ENCODE measurements around the gene TRIP6. TPM values are rescaled to one million over a fixed set of nuclear protein-coding genes. Genes with fewer than 3 reads are reported as not detected.

Gene TRIP6
- total RNA-seq, 2 donors from 2014 or later: 36.5 to 43.5 TPM

DNA sequence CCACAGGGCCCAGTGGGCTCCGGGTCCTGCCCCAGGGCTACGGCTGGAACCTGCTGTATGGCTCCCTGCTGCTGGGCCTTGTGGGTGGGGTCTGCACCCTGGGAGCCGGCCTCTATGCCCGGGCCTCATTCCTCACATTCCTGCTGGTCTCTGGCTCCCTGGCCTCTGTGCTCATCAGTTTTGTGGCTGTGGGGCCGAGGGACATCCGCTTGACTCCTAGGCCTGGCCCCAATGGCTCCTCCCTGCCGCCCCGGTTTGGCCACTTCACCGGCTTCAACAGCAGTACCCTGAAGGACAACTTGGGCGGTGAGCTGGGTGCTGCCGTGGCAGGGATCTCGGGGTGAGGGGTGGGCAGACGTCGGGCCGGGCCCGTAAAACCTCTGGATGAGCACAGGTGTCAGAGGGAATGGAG, 10.3 kb upstream of the TRIP6 start:
- H3K36me3 Mint-ChIP-seq (ENCODE audit: low read depth): peaks cover 44% of the 10 kb centered on the region
- H3K4me1 Mint-ChIP-seq: peaks cover 4% of the 10 kb centered on the region
- H3K9me3 Mint-ChIP-seq: no peaks in the 10 kb centered on the region
- no peak overlapping the region for H3K4me3 Mint-ChIP-seq
- no peaks in the 10 kb centered on the region for H3K27me3 Mint-ChIP-seq
- no peak overlapping the region for H3K27ac Mint-ChIP-seq
- ATAC-seq (replicated peaks): no peak

DNA sequence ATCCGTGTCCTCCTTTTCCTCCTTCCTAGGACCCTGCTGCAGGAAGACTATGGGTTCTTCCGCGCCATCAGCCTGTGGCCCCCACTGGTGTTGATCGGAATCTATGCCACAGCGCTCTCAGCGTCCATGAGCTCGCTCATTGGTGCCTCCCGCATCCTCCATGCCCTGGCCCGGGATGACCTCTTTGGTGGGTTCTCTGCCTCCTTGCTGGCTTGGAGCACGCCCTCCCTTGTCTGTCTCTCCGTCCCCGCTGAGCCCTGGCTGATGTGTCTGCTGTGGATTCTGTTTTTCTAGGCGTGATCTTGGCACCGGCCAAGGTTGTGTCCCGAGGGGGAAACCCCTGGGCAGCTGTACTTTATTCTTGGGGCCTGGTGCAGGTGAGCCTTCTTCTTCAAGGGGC, 7.3 kb upstream of the TRIP6 start:
- Mint-ChIP-seq H3K27me3 (no peaks in the 10 kb centered on the region), H3K9me3 (no peaks in the 10 kb centered on the region), H3K27ac (no peak overlapping the region), H3K4me3 (no peak overlapping the region), H3K36me3 (ENCODE audit: low read depth) (peaks cover 72% of the 10 kb centered on the region), H3K4me1 (peaks cover 4% of the 10 kb centered on the region)
- ATAC-seq (replicated peaks): no peak

DNA sequence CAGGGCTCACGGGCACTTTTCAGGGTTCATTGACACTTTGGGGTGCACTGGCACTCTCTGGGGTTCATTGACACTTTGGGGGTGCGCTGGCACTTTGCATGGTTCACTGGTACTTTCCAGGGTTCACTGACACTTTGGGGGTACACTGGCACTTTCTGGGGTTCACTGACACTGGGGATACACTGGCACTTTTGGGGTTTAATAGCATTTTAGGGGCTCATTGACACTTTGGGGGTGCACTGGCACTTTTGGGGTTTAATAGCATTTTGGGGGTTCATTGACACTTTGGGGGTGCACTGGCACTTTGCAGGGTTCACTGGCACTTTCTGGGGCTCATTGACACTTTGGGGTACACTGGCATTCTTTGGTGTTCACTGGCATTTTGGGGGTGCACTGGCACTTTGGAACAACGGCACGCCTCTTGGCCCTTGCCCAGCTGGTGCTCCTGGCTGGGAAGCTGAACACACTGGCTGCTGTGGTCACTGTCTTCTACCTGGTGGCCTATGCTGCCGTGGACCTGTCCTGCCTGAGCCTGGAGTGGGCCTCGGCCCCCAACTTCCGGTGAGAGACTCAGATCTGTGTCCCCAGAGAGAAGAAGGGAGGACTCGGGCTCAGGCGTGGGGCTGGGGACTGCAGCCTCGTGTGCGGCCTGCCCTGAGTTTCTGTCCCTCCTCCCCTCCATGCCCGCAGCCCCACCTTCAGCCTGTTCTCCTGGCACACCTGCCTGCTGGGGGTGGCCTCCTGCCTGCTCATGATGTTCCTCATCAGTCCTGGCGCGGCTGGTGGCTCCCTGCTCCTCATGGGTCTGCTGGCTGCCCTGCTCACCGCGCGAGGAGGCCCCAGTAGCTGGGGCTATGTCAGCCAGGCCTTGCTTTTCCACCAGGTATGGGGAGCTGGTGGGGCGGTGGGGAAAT, 6.2 kb upstream of the TRIP6 start:
- Mint-ChIP-seq H3K4me1 (peaks cover under 1% of the 10 kb centered on the region), H3K9me3 (no peaks in the 10 kb centered on the region), H3K36me3 (ENCODE audit: low read depth) (peaks cover 65% of the 10 kb centered on the region), H3K27me3 (no peaks in the 10 kb centered on the region), H3K27ac (no peak overlapping the region), H3K4me3 (no peak overlapping the region)
- ATAC-seq (replicated peaks): no peak

DNA sequence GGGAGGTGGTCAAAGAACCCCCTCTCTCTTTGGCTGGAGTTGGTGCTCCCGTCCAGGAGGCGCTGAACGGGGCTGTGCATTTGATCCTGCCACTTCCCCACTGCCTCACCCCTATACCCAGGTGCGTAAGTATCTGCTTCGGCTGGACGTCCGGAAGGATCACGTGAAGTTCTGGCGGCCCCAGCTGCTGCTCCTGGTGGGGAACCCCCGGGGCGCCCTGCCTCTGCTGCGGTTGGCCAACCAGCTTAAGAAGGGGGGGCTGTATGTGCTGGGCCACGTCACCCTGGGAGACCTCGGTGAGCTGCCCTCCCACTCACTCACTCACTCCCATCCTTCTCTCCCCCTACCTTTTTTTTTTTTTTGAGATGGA, 5.6 kb upstream of the TRIP6 start:
- no peaks in the 10 kb centered on the region for H3K9me3 Mint-ChIP-seq
- no peak overlapping the region for H3K4me3 Mint-ChIP-seq
- peaks cover 64% of the 10 kb centered on the region for H3K36me3 Mint-ChIP-seq (ENCODE audit: low read depth)
- no peak for ATAC-seq (replicated peaks)
- no peak overlapping the region for H3K27ac Mint-ChIP-seq
- no peaks in the 10 kb centered on the region for H3K4me1 Mint-ChIP-seq
- no peaks in the 10 kb centered on the region for H3K27me3 Mint-ChIP-seq

DNA sequence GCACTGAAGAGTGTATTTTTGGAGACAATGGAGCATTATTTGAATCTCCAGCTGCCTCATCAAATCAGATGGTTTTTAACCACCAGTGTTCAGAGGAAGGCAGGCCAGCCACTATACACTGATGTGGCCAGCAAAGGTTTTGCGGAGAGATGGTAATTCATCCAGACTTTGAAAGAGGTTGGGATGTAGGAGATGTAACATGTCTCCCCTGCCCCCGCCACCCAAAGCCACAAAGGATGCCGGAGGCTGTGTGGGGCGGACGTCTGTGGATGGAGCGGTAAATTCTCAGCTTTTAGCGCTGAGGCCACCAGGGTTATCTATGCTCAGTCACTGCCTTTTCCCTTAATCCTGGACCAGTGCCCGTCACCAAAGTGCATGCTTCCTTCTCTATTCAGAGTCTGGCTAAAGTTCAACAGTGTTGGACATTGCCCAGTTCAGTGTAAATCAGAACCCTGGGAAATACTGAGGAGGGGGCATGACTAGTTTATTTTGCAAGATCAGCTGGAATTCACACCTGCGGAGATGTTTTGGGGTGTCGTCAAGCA, 3.7 kb upstream of the TRIP6 start:
- peaks cover 61% of the 10 kb centered on the region for H3K36me3 Mint-ChIP-seq (ENCODE audit: low read depth)
- H3K4me1 Mint-ChIP-seq: no peaks in the 10 kb centered on the region
- no peak for ATAC-seq (replicated peaks)
- H3K9me3 Mint-ChIP-seq: no peaks in the 10 kb centered on the region
- no peak overlapping the region for H3K27ac Mint-ChIP-seq
- no peak overlapping the region for H3K4me3 Mint-ChIP-seq
- no peaks in the 10 kb centered on the region for H3K27me3 Mint-ChIP-seq

DNA sequence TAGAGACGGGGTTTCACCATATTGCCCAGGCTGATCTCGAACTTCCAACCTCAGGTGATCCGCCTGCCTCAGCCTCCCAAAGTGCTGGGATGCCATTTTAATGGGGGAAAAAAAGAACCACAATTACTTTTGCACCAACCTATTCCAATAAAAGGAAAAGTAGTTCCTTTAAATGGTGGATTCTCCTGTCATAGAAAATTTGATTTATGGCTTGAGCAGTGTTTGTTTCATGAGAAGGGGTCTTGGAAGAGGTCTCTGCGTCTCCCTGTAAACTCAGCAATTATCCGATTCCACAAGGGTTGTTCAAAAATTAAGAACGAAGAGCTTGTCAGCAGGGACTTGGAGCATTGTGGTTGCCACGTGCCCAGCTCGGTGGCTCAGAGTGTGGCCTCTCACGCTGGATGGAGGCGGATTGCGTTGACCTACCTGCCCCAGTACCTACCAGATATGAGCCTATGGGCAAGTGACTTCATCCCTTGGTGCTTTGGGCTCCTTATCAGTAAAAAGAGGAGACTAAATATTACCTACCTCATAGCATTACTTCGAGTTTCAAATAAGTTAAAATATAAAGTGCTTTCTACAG, 2.8 kb upstream of the TRIP6 start:
- Mint-ChIP-seq H3K27me3 (no peaks in the 10 kb centered on the region), H3K4me3 (no peak overlapping the region), H3K36me3 (ENCODE audit: low read depth) (peaks cover 56% of the 10 kb centered on the region), H3K4me1 (no peaks in the 10 kb centered on the region), H3K27ac (no peak overlapping the region), H3K9me3 (no peaks in the 10 kb centered on the region)
- no peak for ATAC-seq (replicated peaks)

DNA sequence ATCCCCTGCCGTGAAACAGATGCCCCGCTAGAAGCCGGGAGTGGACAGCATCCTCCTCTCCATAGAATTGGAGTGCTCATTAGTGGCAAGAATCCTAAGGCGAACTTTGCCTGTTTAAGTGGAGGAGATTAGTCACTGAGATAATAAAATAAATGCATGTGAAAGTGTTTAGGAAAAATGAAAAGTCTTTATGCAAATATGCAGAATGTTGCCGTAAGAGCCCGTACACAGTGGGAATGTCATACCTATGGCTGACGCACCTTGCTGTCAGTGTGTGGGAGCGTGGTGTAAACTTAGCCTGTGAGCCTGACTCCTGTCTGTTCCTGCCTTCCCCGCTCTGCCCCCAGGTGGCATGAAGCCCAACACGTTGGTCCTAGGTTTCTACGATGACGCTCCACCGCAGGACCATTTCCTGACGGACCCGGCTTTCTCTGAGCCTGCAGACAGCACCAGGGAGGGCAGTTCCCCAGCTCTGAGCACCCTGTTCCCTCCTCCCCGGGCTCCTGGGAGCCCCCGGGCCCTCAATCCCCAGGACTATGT, 1.7 kb upstream of the TRIP6 start:
- Mint-ChIP-seq H3K36me3 (ENCODE audit: low read depth) (peaks cover 46% of the 10 kb centered on the region), H3K27me3 (no peaks in the 10 kb centered on the region), H3K4me3 (peak overlapping the region; percentile 15), H3K9me3 (no peaks in the 10 kb centered on the region), H3K27ac (no peak overlapping the region), H3K4me1 (no peaks in the 10 kb centered on the region)
- no peak for ATAC-seq (replicated peaks)

DNA sequence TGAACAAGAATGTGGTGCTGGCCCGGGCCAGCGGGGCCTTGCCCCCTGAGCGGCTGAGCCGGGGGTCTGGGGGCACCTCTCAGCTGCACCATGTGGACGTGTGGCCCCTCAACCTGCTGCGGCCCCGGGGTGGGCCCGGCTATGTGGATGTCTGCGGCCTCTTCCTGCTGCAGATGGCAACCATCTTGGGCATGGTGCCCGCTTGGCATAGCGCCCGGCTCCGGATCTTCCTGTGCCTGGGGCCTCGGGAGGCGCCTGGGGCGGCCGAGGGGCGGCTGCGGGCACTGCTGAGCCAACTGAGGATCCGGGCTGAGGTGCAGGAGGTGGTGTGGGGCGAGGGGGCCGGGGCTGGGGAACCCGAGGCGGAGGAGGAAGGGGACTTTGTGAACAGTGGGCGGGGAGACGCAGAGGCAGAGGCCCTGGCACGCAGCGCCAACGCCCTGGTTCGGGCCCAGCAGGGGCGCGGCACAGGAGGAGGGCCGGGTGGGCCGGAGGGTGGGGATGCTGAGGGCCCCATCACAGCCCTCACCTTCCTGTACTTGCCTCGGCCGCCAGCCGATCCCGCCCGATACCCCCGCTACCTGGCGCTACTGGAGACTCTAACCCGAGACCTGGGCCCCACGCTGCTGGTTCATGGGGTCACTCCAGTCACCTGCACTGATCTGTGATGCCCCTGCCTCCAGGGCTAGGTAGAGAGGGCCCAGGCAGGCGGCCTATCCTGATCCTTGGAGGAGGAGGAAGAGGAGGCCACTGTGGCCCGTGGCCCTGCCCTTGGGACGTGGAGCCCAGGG, 1.1 kb upstream of the TRIP6 start:
- no peaks in the 10 kb centered on the region for H3K27me3 Mint-ChIP-seq
- peak; percentile 8 for ATAC-seq (replicated peaks)

DNA sequence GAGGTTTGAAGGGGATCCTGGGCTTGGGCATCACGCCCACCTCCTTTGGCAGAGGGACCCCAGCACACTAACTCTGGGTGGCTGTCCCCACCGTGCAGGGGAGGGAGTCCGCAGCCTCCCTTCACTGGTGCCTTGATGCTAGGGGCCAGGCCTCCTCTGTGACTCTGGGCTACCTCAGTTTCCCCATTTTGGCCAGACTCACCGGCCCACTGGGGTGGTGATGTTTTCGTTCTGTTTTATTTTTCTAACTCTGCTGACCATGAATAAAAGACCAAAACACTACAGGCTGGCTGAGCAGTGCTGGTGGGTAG, 503 bp upstream of the TRIP6 start:
- no peaks in the 10 kb centered on the region for H3K27me3 Mint-ChIP-seq
- H3K27ac Mint-ChIP-seq: peak overlapping the region; percentile 95
- H3K4me1 Mint-ChIP-seq: no peaks in the 10 kb centered on the region
- peak overlapping the region; percentile 86 for H3K4me3 Mint-ChIP-seq
- no peaks in the 10 kb centered on the region for H3K9me3 Mint-ChIP-seq
- no peak for ATAC-seq (replicated peaks)
- peaks cover 49% of the 10 kb centered on the region for H3K36me3 Mint-ChIP-seq (ENCODE audit: low read depth)

More for the DNA sequence above, 1.1 kb upstream of the TRIP6 start:
- peaks cover 46% of the 10 kb centered on the region for H3K36me3 Mint-ChIP-seq (ENCODE audit: low read depth)
- H3K27ac Mint-ChIP-seq: peak overlapping the region; percentile 95
- H3K4me3 Mint-ChIP-seq: peak overlapping the region; percentile 86
- no peaks in the 10 kb centered on the region for H3K9me3 Mint-ChIP-seq
- H3K4me1 Mint-ChIP-seq: no peaks in the 10 kb centered on the region

DNA sequence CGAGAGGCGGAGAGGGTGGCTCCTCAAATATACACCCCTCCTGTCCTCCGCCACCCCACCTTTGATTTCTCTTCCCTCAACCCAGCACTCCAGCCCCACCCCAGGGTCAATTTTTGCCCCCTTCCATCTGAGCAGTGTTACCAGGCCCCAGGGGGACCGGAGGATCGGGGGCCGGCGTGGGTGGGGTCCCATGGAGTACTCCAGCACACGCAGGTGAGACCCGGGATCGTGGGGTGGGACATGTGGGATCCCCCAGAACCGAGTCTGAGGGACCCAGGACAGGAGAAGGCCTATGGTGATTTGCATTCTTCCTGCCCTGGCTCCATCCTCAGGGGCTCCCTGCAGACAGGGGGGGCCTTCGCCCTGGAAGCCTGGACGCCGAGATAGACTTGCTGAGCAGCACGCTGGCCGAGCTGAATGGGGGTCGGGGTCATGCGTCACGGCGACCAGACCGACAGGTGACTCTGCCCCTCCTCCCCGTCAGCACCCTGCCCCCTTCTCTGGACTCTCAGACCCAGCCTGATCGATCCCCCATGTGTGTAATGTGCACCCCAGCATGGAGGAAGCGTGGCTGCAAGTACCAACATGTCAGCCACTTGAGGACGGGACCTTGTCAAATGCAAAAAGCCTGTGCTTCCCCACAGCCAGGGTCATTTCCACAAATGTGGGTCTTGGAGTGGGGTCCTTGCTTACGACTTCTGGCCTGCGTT, 744 bp downstream of the TRIP6 start:
- ATAC-seq (replicated peaks): no peak
- Mint-ChIP-seq H3K27me3 (no peaks in the 10 kb centered on the region), H3K36me3 (ENCODE audit: low read depth) (peaks cover 49% of the 10 kb centered on the region), H3K27ac (peak overlapping the region; percentile 95), H3K4me1 (no peaks in the 10 kb centered on the region), H3K4me3 (peak overlapping the region; percentile 86), H3K9me3 (no peaks in the 10 kb centered on the region)

DNA sequence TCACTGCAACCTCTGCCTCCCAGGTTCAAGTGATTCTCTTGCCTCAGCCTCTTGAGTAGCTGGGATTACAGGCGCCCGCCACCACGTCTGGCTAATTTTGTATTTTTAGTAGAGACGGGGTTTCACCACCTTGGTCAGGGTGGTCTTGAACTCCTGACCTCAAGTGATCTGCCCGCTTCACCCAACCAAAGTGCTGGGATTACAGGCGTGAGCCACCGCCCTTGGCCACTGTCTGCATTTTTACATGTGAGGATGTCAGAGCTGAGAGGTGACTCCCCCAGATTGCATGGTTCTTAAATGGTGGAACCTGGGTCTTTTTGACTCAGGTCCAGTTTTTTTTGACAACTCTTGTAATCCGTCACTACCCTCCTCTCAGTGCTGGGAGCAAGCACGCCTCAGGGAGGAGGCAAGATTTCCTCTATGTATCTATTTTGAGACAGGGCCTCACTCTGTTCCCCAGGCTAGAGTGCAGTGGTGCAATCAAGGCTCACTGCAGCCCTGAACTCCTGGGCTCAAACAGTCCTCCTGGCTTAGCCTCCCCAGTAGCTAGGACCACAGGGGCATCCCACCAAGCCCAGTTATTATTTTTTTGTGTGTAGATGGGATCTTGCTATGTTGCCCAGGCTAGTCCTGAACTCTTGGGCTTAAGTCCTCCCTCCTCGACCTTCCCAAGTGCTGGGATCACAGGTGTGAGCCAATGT, 6.6 kb downstream of the TRIP6 start:
- peak overlapping the region; percentile 97 for H3K4me3 Mint-ChIP-seq
- no peaks in the 10 kb centered on the region for H3K9me3 Mint-ChIP-seq
- no peaks in the 10 kb centered on the region for H3K27me3 Mint-ChIP-seq
- H3K27ac Mint-ChIP-seq: peak overlapping the region; percentile 99
- peaks cover 12% of the 10 kb centered on the region for H3K4me1 Mint-ChIP-seq
- ATAC-seq (replicated peaks): no peak
- peaks cover 83% of the 10 kb centered on the region for H3K36me3 Mint-ChIP-seq (ENCODE audit: low read depth)

DNA sequence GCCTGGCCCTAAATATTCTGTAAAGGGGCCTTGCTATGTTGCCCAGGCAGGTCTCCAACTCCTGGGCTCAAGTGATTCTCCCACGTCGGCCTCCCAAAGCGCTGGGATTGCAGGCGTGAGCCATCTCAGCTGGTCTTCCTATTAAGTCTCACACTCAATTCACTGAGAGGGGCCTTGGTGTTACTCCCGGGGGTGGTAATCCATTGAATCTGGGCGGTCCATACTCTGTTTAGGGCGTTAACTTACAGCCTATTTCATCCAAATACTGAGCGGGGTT, 7.1 kb downstream of the TRIP6 start:
- peaks cover 88% of the 10 kb centered on the region for H3K36me3 Mint-ChIP-seq (ENCODE audit: low read depth)
- no peak for ATAC-seq (replicated peaks)
- H3K27ac Mint-ChIP-seq: peak overlapping the region; percentile 99
- H3K9me3 Mint-ChIP-seq: no peaks in the 10 kb centered on the region
- H3K4me3 Mint-ChIP-seq: peak overlapping the region; percentile 97
- H3K27me3 Mint-ChIP-seq: no peaks in the 10 kb centered on the region
- peaks cover 12% of the 10 kb centered on the region for H3K4me1 Mint-ChIP-seq

DNA sequence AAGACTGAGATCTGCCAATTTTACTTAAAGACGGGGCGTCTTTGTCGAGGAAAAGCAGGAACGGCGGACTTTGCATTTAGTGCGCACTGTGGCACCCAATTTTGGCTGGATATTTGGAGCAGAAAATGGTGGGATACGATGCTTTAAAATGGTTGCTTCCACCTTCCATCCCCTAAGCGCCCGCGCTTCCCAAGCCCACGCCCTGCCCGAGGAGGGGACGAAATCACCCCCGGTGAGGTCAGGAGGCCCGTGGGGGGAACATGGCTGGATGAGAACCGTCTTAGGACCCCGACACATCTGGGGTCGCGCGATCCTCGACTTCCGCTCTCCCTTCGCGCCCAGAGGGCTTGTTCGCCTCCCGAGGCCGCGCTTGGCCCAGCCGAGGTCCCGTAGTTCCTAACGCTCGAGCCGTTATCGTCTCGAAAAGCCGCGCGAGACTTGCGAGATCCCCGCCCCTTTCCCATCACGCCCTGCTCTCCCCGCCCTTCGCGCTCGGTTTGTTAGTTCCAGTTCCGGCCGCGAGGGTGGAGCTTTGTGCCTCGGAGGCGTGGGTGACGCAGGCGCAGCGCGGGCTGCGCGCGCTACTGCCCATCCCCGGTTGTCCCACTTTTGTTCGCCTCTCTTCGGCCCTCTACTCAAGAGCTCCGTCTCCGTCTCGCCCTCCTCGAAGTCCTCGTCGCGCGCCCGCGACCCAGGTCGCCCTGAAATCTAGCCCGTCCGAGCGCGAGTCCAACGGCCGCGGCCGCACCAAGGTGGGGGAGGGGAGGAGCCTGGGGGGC, 7.6 kb downstream of the TRIP6 start, which contains the start of gene SRRT:
Gene SRRT, plus strand, starts transcription at position 527 of the 779 bp plus-strand sequence. CDS start 488 bp downstream, outside the sequence.
- Mint-ChIP-seq H3K27me3 (no peaks in the 10 kb centered on the region), H3K27ac (peak within 1 kb of the TSS; percentile 99), H3K9me3 (no peaks in the 10 kb centered on the region), H3K36me3 (ENCODE audit: low read depth) (peaks cover 94% of the 10 kb centered on the region), H3K4me3 (peak within 1 kb of the TSS; percentile 97), H3K4me1 (peaks cover 15% of the 10 kb centered on the region)
- peak; percentile 96 for ATAC-seq (replicated peaks)

Data from activated T-helper 17 cell treated with anti-CD3 and anti-CD28 coated beads, Interleukin-2, amount 50 U/mL, for 72 hours (primary cell).